HepG2 (cell line): ENCODE data around the gene RGS6. TPM values are rescaled to one million over a fixed set of nuclear protein-coding genes. Genes with fewer than 3 reads are reported as not detected.

Experiments used
- ATAC-seq: fragments of 200-7000 bp; cut with Tn5 transposase; 3 replicates; pipeline ENCODE4 v1.9.1; 2020; ENCODE audit warnings: mild to moderate bottlenecking, moderate library complexity
- BruUV-seq: library from RNA; stranded (reverse); fragments of 400-500 nt; replicated peaks from 2 replicates; lab custom pipeline; 2021; lab: Mats Ljungman, UMichigan
- CTCF ChIA-PET: fragments of 300-600 bp; formaldehyde crosslinking; extraction: SDS; loops from one replicate; lab custom pipeline; 2021; ENCODE audit warnings: low total read pairs, inconsistent platforms, low intra/inter-chr PET ratio; lab: Yijun Ruan, JAX
- POLR2A ChIA-PET: fragments of 350-600 bp; sonication (Branson Sonifier 250); formaldehyde crosslinking; loops from one replicate; lab custom pipeline; 2020; ENCODE audit warnings: antibody characterized with exemption, inconsistent platforms; lab: Yijun Ruan, JAX
- DNase-seq: peaks from one replicate; pipeline ENCODE4 v3.0.0-alpha.2; 2015; ENCODE audit warnings: low spot score
- FAIRE-seq: peaks from 3 replicates; lab custom pipeline; 2011; peaks lifted over from hg19 to GRCh38; lab: Jason Lieb, UNC
- H2AFZ ChIP-seq: one replicate; pipeline ENCODE4 v1.6.1; 2011; ENCODE audit warnings: low read length, inconsistent platforms
- H3K27ac ChIP-seq: fragments of 300-600 bp; 3 replicates; pipeline ENCODE4 v1.8.0; 2011; ENCODE audit warnings: mixed run types, mild to moderate bottlenecking, mixed read lengths, low read length, inconsistent platforms; ENCODE audit not compliant: insufficient read depth; ENCODE audit errors: extremely low read length
- H3K27me3 ChIP-seq, 2 experiments: fragments of 200-600 bp in 1 of 2; 2 replicates in 1 of 2; 3 replicates in 1 of 2; pipeline versions ENCODE4 v1.6.0 to v1.8.0; 2011; ENCODE audit warnings: low read length in 2 of 2, mild to moderate bottlenecking in 2 of 2, moderate library complexity in 2 of 2, inconsistent platforms in 1 of 2; ENCODE audit not compliant: insufficient read depth in 2 of 2, control insufficient read depth in 1 of 2
- H3K36me3 ChIP-seq, 2 experiments: fragments of 200-600 bp in 1 of 2; replicated peaks in 1 of 2; 2 replicates in 1 of 2; 3 replicates in 1 of 2; pipeline versions ENCODE4 v1.5.1 to v1.8.0; 2011; ENCODE audit warnings: low read length in 2 of 2, inconsistent platforms in 1 of 2; ENCODE audit not compliant: insufficient read depth in 2 of 2, control insufficient read depth in 1 of 2
- H3K4me1 ChIP-seq: 2 replicates; pipeline ENCODE4 v1.5.1; 2012; ENCODE audit warnings: low read length, inconsistent platforms; ENCODE audit not compliant: insufficient read depth
- H3K4me2 ChIP-seq: 2 replicates; pipeline ENCODE4 v1.6.0; 2011; ENCODE audit warnings: low read depth, low read length, inconsistent platforms
- H3K4me3 ChIP-seq, 3 experiments: fragments of 200-600 bp in 1 of 3; sonication (generic), shearing (Covaris generic) in 1 of 3; replicated peaks in 1 of 3; 2 replicates each; pipeline ENCODE4 v1.5.1; 2011 to 2016; ENCODE audit warnings: low read length in 3 of 3, inconsistent platforms in 2 of 3, low read depth in 2 of 3, mild to moderate bottlenecking in 2 of 3, control low read depth in 1 of 3, mixed read lengths in 1 of 3; ENCODE audit not compliant: insufficient read depth in 1 of 3
- H3K79me2 ChIP-seq: one replicate; pipeline ENCODE4 v1.6.1; 2011; ENCODE audit warnings: low read length, inconsistent platforms; ENCODE audit not compliant: insufficient read depth
- H3K9ac ChIP-seq: 2 replicates; pipeline ENCODE4 v1.6.0; 2011; ENCODE audit warnings: mild to moderate bottlenecking, low read depth, low read length, inconsistent platforms; ENCODE audit not compliant: insufficient read depth
- H3K9me3 ChIP-seq: 2 replicates; pipeline ENCODE4 v1.5.1; 2012; ENCODE audit warnings: mild to moderate bottlenecking, low read length
- H4K20me1 ChIP-seq: 2 replicates; pipeline ENCODE4 v1.6.0; 2011; ENCODE audit warnings: inconsistent platforms, mild to moderate bottlenecking, low read length, moderate library complexity; ENCODE audit not compliant: insufficient read depth
- HCFC1 ChIP-seq: fragments of 150-350 bp; IDR thresholded peaks from 2 replicates; pipeline ENCODE4 v1.6.1; 2014; ENCODE audit warnings: low read depth, low read length
- IRF2 ChIP-seq: IDR thresholded peaks from 2 replicates; pipeline ENCODE4 v1.6.1; 2018; ENCODE audit warnings: missing genetic modification reagents, missing compliant biosample characterization
- PAXIP1 ChIP-seq: sonication (generic); formaldehyde crosslinking; conservative IDR thresholded peaks from 2 replicates; pipeline ENCODE4 v1.4.0; 2020; ENCODE audit warnings: mild to moderate bottlenecking, missing genetic modification reagents, moderate library complexity
- PHF5A ChIP-seq: IDR thresholded peaks from one replicate; pipeline ENCODE4 v1.6.1; 2018; ENCODE audit warnings: low read depth, missing genetic modification reagents; ENCODE audit not compliant: unreplicated experiment
- STAT5B ChIP-seq: sonication (generic); formaldehyde crosslinking; IDR thresholded peaks from 2 replicates; pipeline ENCODE4 v1.4.0; 2020; ENCODE audit warnings: missing genetic modification reagents
- TBX2 ChIP-seq: sonication (generic); formaldehyde crosslinking; IDR thresholded peaks from 2 replicates; pipeline ENCODE4 v1.5.0; 2020; ENCODE audit warnings: missing genetic modification reagents, mild to moderate bottlenecking, borderline replicate concordance
- THYN1 ChIP-seq: sonication (generic); formaldehyde crosslinking; IDR thresholded peaks from 2 replicates; pipeline ENCODE4 v1.8.1; 2023; ENCODE audit warnings: low read depth, mild to moderate bottlenecking, moderate library complexity, missing genetic modification reagents, borderline replicate concordance
- ZMYM4 ChIP-seq: sonication (generic); formaldehyde crosslinking; IDR thresholded peaks from 2 replicates; pipeline ENCODE4 v1.8.1; 2023; ENCODE audit warnings: mild to moderate bottlenecking, missing genetic modification reagents
- ZNF432 ChIP-seq: sonication (generic); formaldehyde crosslinking; IDR thresholded peaks from 2 replicates; pipeline ENCODE4 v1.5.0; 2020; ENCODE audit warnings: missing genetic modification reagents, mild to moderate bottlenecking, borderline replicate concordance
- ZNF749 ChIP-seq: sonication (generic); formaldehyde crosslinking; IDR thresholded peaks from 2 replicates; pipeline ENCODE4 v1.8.0; 2022; ENCODE audit warnings: mild to moderate bottlenecking, missing genetic modification reagents, moderate library complexity, borderline replicate concordance
- ZXDC ChIP-seq: sonication (generic); formaldehyde crosslinking; IDR thresholded peaks from 2 replicates; pipeline ENCODE4 v1.5.0; 2020; ENCODE audit warnings: mild to moderate bottlenecking, missing genetic modification reagents
- WGBS: methylation state at CpG from one replicate; pipeline ENCODE4 v1.1.6; 2017; ENCODE audit warnings: low lambda C conversion rate; 5-methylcytosine and 5-hydroxymethylcytosine counted together
- in situ Hi-C: cut with HindIII; loops from 2 replicates; pipeline ENCODE4 v1.10.0; 2017; ENCODE audit warnings: low pct_unique_long_range_greater_than_20kb; ENCODE audit not compliant: extremely low pct_ligation_motif_present
- intact Hi-C: fragments of 100-400 bp; cut with micrococcal nuclease; formaldehyde crosslinking; loops from one replicate; pipeline ENCODE4 v1.10.0; 2022; ENCODE audit not compliant: unreplicated experiment
- polyA plus RNA-seq, 8 experiments: library from polyadenylated mRNA; depleted of rRNA in 3 of 8; stranded (reverse) in 7 of 8; unstranded in 1 of 8; fragments of >200 nt; fragmentation: Illumina TruSeq in 4 of 8; extraction: Trizol in 4 of 8; gene quantifications; 2 replicates each; pipeline versions ENCODE4 v1.2.1 to v1.2.3, GENCODE V29; 2011 to 2016; ENCODE audit warnings: low read depth in 4 of 8, missing spikeins in 1 of 8, mixed read lengths in 1 of 8; ENCODE audit not compliant: insufficient read depth in 1 of 8
- total RNA-seq, 5 experiments: library from RNA; depleted of rRNA; stranded (reverse); fragments of >200 nt; fragmentation: Illumina TruSeq; extraction: Trizol; gene quantifications; 2 replicates each; pipeline ENCODE4 v1.2.3, GENCODE V29; 2016; ENCODE audit warnings: low read depth in 1 of 5
- TF ChIP-seq, protein P1 (sequence below): sonication (generic); formaldehyde crosslinking; IDR thresholded peaks from 2 replicates; pipeline ENCODE4 v1.8.0; 2022; ENCODE audit warnings: mild to moderate bottlenecking, missing genetic modification reagents, moderate library complexity

RGS6 gene
- total and polyA plus RNA-seq, 2 of the 13 experiments (the other 11 are each of a cell fraction or from before 2014, with no cell fraction given), result not detected

- intact Hi-C loops (no loop called here), in situ Hi-C loops (no loop called here)
- H4K20me1 ChIP-seq, result no peaks in the 10 kb centered on the region
- no peak for TF ChIP-seq IRF2
- TF ChIP-seq PHF5A (CRISPR knock-in tag), result no peak
- TF ChIP-seq HCFC1, result no peak
- no peak for TF ChIP-seq PAXIP1 (CRISPR knock-in tag)
- no peak for TF ChIP-seq STAT5B
- TF ChIP-seq, all 625 proteins: peak for 0
- H3K79me2 ChIP-seq, result no peaks in the 10 kb centered on the region
- no peaks in the 10 kb centered on the region for H3K9me3 ChIP-seq
- ChIA-PET POLR2A (no interaction called here), CTCF (no interaction called here)
- no peak overlapping the region for H3K4me2 ChIP-seq
- no peak overlapping the region for H2AFZ ChIP-seq
- no peaks in the 10 kb centered on the region for H3K36me3 ChIP-seq
- H3K4me1 ChIP-seq, result no peaks in the 10 kb centered on the region
- DNase-seq, result no peak
- no TSS peak for BruUV-seq
- peaks cover 10 to 61% of the 10 kb centered on the region in 2 experiments for H3K27me3 ChIP-seq
- H3K4me3 ChIP-seq, result no peak overlapping the region
- FAIRE-seq, result no peak
- no peak for ATAC-seq
- H3K27ac ChIP-seq, result no peak overlapping the region
- H3K9ac ChIP-seq, result no peak overlapping the region
- WGBS, result 44% methylated on average over 7 of the region's 9 CpGs
Observed at GRCh38 chr14:72547999-72548398, 615.8 kb downstream of the RGS6 start.

GRCh38 chr14:72549026-72549425 lies 616.8 kb downstream of the RGS6 start:
- FAIRE-seq, result no peak
- no peaks in the 10 kb centered on the region for H3K9me3 ChIP-seq
- H3K36me3 ChIP-seq, result no peaks in the 10 kb centered on the region
- peaks cover 10 to 71% of the 10 kb centered on the region in 2 experiments for H3K27me3 ChIP-seq
- H3K4me1 ChIP-seq, result no peaks in the 10 kb centered on the region
- H3K4me3 ChIP-seq, result no peak overlapping the region
- H4K20me1 ChIP-seq, result no peaks in the 10 kb centered on the region
- no peak overlapping the region for H2AFZ ChIP-seq
- H3K9ac ChIP-seq, result no peak overlapping the region
- ChIA-PET POLR2A (no interaction called here), CTCF (no interaction called here)
- H3K79me2 ChIP-seq, result no peaks in the 10 kb centered on the region
- BruUV-seq, result no TSS peak
- H3K27ac ChIP-seq, result no peak overlapping the region
- WGBS, result 14% methylated on average over 8 of the region's 8 CpGs
- DNase-seq, result no peak
- in situ Hi-C loops, result no loop called here
- no peak for ATAC-seq
- H3K4me2 ChIP-seq, result no peak overlapping the region
- intact Hi-C loops, result no loop called here
- TF ChIP-seq TBX2 (no peak), ZXDC (CRISPR knock-in tag) (no peak), ZNF432 (CRISPR knock-in tag) (no peak), ZNF749 (no peak), ZMYM4 (CRISPR knock-in tag) (no peak), THYN1 (no peak)
- TF ChIP-seq, protein P1, sequence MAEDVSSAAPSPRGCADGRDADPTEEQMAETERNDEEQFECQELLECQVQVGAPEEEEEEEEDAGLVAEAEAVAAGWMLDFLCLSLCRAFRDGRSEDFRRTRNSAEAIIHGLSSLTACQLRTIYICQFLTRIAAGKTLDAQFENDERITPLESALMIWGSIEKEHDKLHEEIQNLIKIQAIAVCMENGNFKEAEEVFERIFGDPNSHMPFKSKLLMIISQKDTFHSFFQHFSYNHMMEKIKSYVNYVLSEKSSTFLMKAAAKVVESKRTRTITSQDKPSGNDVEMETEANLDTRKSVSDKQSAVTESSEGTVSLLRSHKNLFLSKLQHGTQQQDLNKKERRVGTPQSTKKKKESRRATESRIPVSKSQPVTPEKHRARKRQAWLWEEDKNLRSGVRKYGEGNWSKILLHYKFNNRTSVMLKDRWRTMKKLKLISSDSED, result no peak
